Tibial nerve (tissue), 4 donors: ENCODE measurements around the gene AMMECR1L.

Experiments used
- CTCF ChIP-seq, 5 experiments: fragments of 200-600 bp in 3 of 5; fragments of 450-650 bp in 2 of 5; sonication (generic) in 3 of 5; IDR thresholded peaks; one replicate each; pipeline ENCODE4 v1.5.1; 2016 to 2019; ENCODE audit warnings: antibody characterized with exemption in 5 of 5, mild to moderate bottlenecking in 3 of 5, moderate library complexity in 2 of 5
- EP300 ChIP-seq, 2 donors: sonication (generic); formaldehyde crosslinking; IDR thresholded peaks; one replicate each; pipeline ENCODE4 v1.6.1; 2017; ENCODE audit warnings: antibody characterized with exemption in 2 of 2, mild to moderate bottlenecking in 1 of 2
- POLR2A ChIP-seq, 2 donors: fragments of 450-650 bp; IDR thresholded peaks; one replicate each; pipeline ENCODE4 v1.6.1; 2017; ENCODE audit warnings: antibody characterized with exemption in 2 of 2, mild to moderate bottlenecking in 2 of 2, moderate library complexity in 2 of 2

GRCh38 chr2:127901339-127902056 is 15.7 kb upstream of the AMMECR1L start:
- TF ChIP-seq POLR2A (IDR thresholded peaks at IDR 0.05) (no peak), EP300 (IDR thresholded peaks at IDR 0.05) (no peak), CTCF (IDR thresholded peaks at IDR 0.05) (no peak)
